Measurements from ENCODE around the gene SEPTIN7. TPM values are rescaled to one million over a fixed set of nuclear protein-coding genes. Genes with fewer than 3 reads are reported as not detected.

The SEPTIN7 gene
- total RNA-seq (2021) (153 to 161 TPM (median 158 TPM) in 3 replicates), Bru-seq, nascent RNA (percentile 86 among the genes with signal in this experiment)
- long read RNA-seq, experiment 1, full-length matches to known transcripts: 545 of 686 reads
- long read RNA-seq, experiment 1, partial matches to known transcripts: 44 of 686 reads
- long read RNA-seq, experiment 1, other reads (novel, unspliced or antisense): 97 of 686 reads
- long read RNA-seq, experiment 2, full-length matches to known transcripts: 40 of 176 reads
- long read RNA-seq, experiment 2, partial matches to known transcripts: 102 of 176 reads
- long read RNA-seq, experiment 2, other reads (novel, unspliced or antisense): 34 of 176 reads
- long read RNA-seq, experiment 3, full-length matches to known transcripts: 419 of 546 reads
- long read RNA-seq, experiment 3, partial matches to known transcripts: 76 of 546 reads
- long read RNA-seq, experiment 3, other reads (novel, unspliced or antisense): 51 of 546 reads

DNA sequence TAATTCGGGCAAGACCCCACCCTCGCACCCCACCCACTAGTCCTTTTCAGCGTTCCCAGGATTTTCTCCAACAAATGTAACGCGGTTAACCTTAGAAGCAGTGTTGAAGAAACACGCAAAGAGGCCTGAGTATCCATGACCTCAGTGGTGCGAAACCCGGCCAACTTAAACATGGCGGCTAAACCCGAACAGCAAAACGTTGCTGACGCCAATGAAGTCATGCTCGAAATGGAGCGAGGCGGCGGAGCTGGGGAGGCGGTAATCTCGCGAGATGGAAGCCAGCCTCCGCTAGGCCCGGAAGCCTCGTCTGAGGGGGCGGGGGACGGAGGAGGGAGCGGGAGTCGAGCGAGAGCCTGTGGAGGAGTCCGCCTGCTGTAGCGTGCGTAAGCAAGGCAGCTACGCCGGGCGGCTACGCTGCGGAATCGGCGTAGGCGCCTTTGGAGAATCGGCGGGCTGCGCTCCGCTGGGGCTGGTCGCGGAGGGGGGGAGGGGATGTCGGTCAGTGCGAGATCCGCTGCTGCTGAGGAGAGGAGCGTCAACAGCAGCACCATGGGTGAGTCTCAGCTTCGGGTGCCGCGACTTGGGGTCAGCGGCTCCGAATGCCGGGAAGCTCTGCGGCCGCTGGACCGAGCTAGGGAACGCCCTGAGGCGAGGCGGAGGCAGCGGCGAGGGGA lies at the start of gene SEPTIN7:
Gene SEPTIN7, plus strand, starts transcription at position 340 of the 674 bp plus-strand sequence. Its CDS starts 153 bp downstream, at position 493.
- no peaks in the 10 kb centered on the region for H3K9me3 Mint-ChIP-seq
- H3K27ac Mint-ChIP-seq: peak within 1 kb of the TSS; percentile 98
- DNase-seq (ENCODE audit: low spot score) (peak; percentile 99), ATAC-seq (peak; percentile 93)
- H3K4me3 Mint-ChIP-seq: peak within 1 kb of the TSS; percentile 90
- H3K4me1 Mint-ChIP-seq: peaks cover 42% of the 10 kb centered on the region
- no peaks in the 10 kb centered on the region for H3K36me3 Mint-ChIP-seq
- CTCF ChIA-PET: interaction anchor here (0.6 to 4.1 kb wide), 15 partner anchors 9 to 205 kb away, joined by 3 to 32 read pairs (median 3); no protein-coding TSS in a partner anchor
- POLR2A ChIA-PET: interaction anchor here (0.6 to 2.7 kb wide), 13 partner anchors 9 to 765 kb away, joined by 3 to 16 read pairs (median 3); partner anchors contain the start of gene HERPUD2
- no peaks in the 10 kb centered on the region for H3K27me3 Mint-ChIP-seq (ENCODE audit: low read depth)
- TF ChIP-seq IRF1 (CRISPR knock-in tag; IDR thresholded peaks at IDR 0.05) (0 out of 2 replicates have a peak, but pooled peaks have one; percentile 18), NR2C2 (CRISPR knock-in tag; IDR thresholded peaks at IDR 0.05) (no peak), ERG (CRISPR knock-in tag; IDR thresholded peaks at IDR 0.05) (no peak), FOXK1 (CRISPR knock-in tag; IDR thresholded peaks at IDR 0.05) (peak; percentile 75; the same call in 1 of the 2 replicates), RORB (CRISPR knock-in tag; IDR thresholded peaks at IDR 0.05) (no peak), SMAD4 (CRISPR knock-in tag; IDR thresholded peaks at IDR 0.05) (no peak), PRRX2 (CRISPR knock-in tag; IDR thresholded peaks at IDR 0.05) (no peak), ESRRA (CRISPR knock-in tag; IDR thresholded peaks at IDR 0.05; ENCODE audit: borderline replicate concordance) (no peak), SP1 (CRISPR knock-in tag; conservative IDR thresholded peaks at IDR 0.05) (peak; percentile 64), USF1 (CRISPR knock-in tag; IDR thresholded peaks at IDR 0.05) (no peak), ZNF263 (CRISPR knock-in tag; IDR thresholded peaks at IDR 0.05; ENCODE audit: low read depth) (peak; percentile 32), JAZF1 (CRISPR knock-in tag; IDR thresholded peaks at IDR 0.05) (no peak), JUN (CRISPR knock-in tag; IDR thresholded peaks at IDR 0.05) (no peak), KAT7 (CRISPR knock-in tag; IDR thresholded peaks at IDR 0.05; ENCODE audit: borderline replicate concordance) (peak; percentile 65; the same call in 1 of the 2 replicates), ZNF423 (CRISPR knock-in tag; IDR thresholded peaks at IDR 0.05) (no peak), CBFB (CRISPR knock-in tag; IDR thresholded peaks at IDR 0.05; ENCODE audit: low read depth) (no peak), ZMAT4 (CRISPR knock-in tag; IDR thresholded peaks at IDR 0.05) (no peak), ZNF138 (CRISPR knock-in tag; conservative IDR thresholded peaks at IDR 0.05) (no peak), MXD4 (CRISPR knock-in tag; IDR thresholded peaks at IDR 0.05; ENCODE audit: borderline replicate concordance) (no peak), TEAD4 (CRISPR knock-in tag; IDR thresholded peaks at IDR 0.05) (0 out of 2 replicates have a peak, but pooled peaks have one; percentile 16)
- TF ChIP-seq, protein P1, sequence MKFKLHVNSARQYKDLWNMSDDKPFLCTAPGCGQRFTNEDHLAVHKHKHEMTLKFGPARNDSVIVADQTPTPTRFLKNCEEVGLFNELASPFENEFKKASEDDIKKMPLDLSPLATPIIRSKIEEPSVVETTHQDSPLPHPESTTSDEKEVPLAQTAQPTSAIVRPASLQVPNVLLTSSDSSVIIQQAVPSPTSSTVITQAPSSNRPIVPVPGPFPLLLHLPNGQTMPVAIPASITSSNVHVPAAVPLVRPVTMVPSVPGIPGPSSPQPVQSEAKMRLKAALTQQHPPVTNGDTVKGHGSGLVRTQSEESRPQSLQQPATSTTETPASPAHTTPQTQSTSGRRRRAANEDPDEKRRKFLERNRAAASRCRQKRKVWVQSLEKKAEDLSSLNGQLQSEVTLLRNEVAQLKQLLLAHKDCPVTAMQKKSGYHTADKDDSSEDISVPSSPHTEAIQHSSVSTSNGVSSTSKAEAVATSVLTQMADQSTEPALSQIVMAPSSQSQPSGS (CRISPR knock-in tag; IDR thresholded peaks at IDR 0.05; ENCODE audit: borderline replicate concordance, low read depth): no peak
- TF ChIP-seq, protein P2, sequence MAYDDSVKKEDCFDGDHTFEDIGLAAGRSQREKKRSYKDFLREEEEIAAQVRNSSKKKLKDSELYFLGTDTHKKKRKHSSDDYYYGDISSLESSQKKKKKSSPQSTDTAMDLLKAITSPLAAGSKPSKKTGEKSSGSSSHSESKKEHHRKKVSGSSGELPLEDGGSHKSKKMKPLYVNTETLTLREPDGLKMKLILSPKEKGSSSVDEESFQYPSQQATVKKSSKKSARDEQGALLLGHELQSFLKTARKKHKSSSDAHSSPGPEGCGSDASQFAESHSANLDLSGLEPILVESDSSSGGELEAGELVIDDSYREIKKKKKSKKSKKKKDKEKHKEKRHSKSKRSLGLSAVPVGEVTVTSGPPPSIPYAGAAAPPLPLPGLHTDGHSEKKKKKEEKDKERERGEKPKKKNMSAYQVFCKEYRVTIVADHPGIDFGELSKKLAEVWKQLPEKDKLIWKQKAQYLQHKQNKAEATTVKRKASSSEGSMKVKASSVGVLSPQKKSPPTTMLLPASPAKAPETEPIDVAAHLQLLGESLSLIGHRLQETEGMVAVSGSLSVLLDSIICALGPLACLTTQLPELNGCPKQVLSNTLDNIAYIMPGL (CRISPR knock-in tag; IDR thresholded peaks at IDR 0.05): no peak; the same call in 1 of the 2 replicates
- TF ChIP-seq, protein P3, sequence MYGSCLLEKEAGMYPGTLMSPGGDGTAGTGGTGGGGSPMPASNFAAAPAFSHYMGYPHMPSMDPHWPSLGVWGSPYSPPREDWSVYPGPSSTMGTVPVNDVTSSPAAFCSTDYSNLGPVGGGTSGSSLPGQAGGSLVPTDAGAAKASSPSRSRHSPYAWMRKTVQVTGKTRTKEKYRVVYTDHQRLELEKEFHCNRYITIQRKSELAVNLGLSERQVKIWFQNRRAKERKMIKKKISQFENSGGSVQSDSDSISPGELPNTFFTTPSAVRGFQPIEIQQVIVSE (CRISPR knock-in tag; IDR thresholded peaks at IDR 0.05; ENCODE audit: borderline replicate concordance): no peak
- TF ChIP-seq, protein P4, sequence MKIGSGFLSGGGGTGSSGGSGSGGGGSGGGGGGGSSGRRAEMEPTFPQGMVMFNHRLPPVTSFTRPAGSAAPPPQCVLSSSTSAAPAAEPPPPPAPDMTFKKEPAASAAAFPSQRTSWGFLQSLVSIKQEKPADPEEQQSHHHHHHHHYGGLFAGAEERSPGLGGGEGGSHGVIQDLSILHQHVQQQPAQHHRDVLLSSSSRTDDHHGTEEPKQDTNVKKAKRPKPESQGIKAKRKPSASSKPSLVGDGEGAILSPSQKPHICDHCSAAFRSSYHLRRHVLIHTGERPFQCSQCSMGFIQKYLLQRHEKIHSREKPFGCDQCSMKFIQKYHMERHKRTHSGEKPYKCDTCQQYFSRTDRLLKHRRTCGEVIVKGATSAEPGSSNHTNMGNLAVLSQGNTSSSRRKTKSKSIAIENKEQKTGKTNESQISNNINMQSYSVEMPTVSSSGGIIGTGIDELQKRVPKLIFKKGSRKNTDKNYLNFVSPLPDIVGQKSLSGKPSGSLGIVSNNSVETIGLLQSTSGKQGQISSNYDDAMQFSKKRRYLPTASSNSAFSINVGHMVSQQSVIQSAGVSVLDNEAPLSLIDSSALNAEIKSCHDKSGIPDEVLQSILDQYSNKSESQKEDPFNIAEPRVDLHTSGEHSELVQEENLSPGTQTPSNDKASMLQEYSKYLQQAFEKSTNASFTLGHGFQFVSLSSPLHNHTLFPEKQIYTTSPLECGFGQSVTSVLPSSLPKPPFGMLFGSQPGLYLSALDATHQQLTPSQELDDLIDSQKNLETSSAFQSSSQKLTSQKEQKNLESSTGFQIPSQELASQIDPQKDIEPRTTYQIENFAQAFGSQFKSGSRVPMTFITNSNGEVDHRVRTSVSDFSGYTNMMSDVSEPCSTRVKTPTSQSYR (CRISPR knock-in tag; IDR thresholded peaks at IDR 0.05): peak; percentile 80; the same call in 1 of the 2 replicates
